GM10248 (cell line): ENCODE results near the gene WFDC9.
"Not testable (repeated sequence)": the region's sequence is repeated elsewhere in the genome, so short reads cannot be mapped to it uniquely, and the experiment has no call there.

Experiments used
- CTCF ChIA-PET: fragments of 300-600 bp; sonication (Branson Sonifier 250); formaldehyde crosslinking; extraction: SDS; loops from one replicate; lab custom pipeline; 2021; ENCODE audit warnings: antibody characterized with exemption; lab: Yijun Ruan, JAX
- POLR2A ChIA-PET: fragments of 350-650 bp; sonication (Branson Sonifier 250); formaldehyde crosslinking; extraction: SDS; loops from one replicate; lab custom pipeline; 2020; ENCODE audit warnings: antibody characterized with exemption; lab: Yijun Ruan, JAX
- DNase-seq: peaks from one replicate; pipeline ENCODE4 v3.0.0; 2012; ENCODE audit errors: extremely low spot score
- TF ChIP-seq, protein P1 (sequence below): IDR thresholded peaks from 2 replicates; pipeline ENCODE4 v1.5.1; 2012; ENCODE audit warnings: mild to moderate bottlenecking, low read depth; ENCODE audit errors: extremely low read depth, missing control alignments, control extremely low read depth

WFDC9 gene

DNA sequence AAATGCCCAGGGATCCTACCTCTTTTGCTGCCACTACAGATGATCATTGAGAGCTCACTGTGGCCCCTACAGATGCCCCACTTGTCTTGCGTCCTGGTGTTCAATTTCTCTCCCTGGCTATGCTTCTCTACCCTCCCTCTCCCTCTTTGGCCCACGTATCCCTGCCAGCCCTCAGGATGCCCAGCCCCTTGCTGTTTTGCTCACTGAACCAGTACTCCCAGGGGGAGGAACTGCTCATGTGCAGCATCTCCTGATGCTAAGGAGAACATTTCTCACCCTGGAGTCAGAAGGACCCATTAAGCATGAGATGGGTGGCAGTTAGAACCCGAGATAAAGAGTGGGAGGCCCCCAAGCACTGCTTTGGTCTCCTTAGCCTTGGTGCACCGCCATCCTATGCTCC lies at the start of gene WFDC9:
Gene WFDC9, minus strand, starts transcription at position 101 of the 400 bp plus-strand sequence. CDS start 21,103 bp downstream, outside the sequence.
- ChIA-PET CTCF (no interaction called here), POLR2A (no interaction called here)
- no peak for DNase-seq
- TF ChIP-seq, protein P1, sequence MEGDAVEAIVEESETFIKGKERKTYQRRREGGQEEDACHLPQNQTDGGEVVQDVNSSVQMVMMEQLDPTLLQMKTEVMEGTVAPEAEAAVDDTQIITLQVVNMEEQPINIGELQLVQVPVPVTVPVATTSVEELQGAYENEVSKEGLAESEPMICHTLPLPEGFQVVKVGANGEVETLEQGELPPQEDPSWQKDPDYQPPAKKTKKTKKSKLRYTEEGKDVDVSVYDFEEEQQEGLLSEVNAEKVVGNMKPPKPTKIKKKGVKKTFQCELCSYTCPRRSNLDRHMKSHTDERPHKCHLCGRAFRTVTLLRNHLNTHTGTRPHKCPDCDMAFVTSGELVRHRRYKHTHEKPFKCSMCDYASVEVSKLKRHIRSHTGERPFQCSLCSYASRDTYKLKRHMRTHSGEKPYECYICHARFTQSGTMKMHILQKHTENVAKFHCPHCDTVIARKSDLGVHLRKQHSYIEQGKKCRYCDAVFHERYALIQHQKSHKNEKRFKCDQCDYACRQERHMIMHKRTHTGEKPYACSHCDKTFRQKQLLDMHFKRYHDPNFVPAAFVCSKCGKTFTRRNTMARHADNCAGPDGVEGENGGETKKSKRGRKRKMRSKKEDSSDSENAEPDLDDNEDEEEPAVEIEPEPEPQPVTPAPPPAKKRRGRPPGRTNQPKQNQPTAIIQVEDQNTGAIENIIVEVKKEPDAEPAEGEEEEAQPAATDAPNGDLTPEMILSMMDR: no peak

DNA sequence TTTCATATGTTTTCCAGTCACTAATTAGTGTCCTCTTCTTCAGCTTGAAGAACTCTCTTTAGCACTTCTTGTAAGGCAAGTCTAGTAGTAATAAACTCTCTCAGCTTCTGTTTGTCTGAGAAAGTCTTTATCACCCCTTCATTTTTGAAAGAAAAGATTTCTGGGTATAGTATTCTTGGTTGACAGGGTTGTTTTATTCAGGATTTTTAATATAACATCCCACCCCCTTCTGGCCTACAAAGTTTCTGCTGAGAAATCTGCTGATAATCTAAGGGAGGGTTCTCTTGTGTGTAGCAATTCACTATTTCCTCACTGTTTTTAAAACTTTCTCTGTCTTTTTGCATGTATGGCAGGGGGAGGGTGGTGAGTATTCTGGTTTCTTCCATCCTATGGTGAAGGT lies 48.6 kb upstream of the WFDC9 start:
- DNase-seq: no peak

GRCh38 chr20:45672765-45673164 lies 41.7 kb upstream of the WFDC9 start:
- TF ChIP-seq, protein P1: no peak
- no peak for DNase-seq
- CTCF ChIA-PET: no interaction called here
- POLR2A ChIA-PET: no interaction called here

More for the DNA sequence above, 48.6 kb upstream of the WFDC9 start:
- ChIA-PET CTCF (no interaction called here), POLR2A (no interaction called here)
- TF ChIP-seq, protein P1: no peak

- ChIA-PET CTCF (no interaction called here), POLR2A (no interaction called here)
- TF ChIP-seq, protein P1: no peak
- DNase-seq: no peak
Measured at GRCh38 chr20:45670139-45670538, 39.1 kb upstream of the WFDC9 start, which contains the start of gene WFDC11. Gene WFDC11 (minus strand): TSS chr20:45670239. CDS start chr20:45650600, 19,639 bp downstream.

DNA sequence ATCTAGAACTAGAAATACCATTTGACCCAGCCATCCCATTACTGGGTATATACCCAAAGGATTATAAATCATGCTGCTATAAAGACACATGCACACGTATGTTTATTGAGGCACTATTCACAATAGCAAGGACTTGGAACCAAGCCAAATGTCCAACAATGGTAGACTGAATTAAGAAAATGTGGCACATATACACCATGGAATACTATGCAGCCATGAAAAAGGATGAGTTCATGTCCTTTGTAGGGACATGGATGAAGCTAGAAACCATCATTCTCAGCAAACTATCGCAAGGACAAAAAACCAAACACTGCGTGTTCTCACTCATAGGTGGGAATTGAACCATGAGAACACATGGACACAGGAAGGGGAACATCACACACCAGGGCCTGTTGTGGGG lies 26.0 kb upstream of the WFDC9 start:
- CTCF ChIA-PET: interaction anchor here (1.0 kb wide), 1 partner anchor 114 kb away, joined by 3 read pairs; no protein-coding TSS in a partner anchor
- POLR2A ChIA-PET, DNase-seq: not testable (repeated sequence)

DNA sequence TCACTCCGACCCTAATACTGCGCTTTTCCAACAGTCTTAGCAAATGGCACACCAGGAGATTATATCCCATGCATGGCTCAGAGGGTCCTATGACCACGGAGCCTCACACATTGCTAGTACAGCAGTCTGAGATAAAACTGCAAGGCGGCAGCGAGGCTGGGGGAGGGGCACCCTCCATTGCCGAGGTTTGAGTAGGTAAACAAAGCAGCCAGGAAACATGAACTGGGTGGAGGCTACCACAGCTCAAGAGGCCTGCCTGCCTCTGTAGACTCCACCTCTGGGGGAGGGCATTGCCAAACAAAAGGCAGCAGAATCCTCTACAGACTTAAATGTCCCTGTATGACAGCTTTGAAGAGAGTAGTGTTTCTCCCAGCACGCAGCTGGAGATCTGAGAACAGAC lies 20.6 kb upstream of the WFDC9 start:
- CTCF ChIA-PET: interaction anchor here (1.4 kb wide), 1 partner anchor 22 kb away, joined by 4 read pairs; the partner anchor contains the start of gene WFDC10A
- POLR2A ChIA-PET, DNase-seq: not testable (repeated sequence)

DNA sequence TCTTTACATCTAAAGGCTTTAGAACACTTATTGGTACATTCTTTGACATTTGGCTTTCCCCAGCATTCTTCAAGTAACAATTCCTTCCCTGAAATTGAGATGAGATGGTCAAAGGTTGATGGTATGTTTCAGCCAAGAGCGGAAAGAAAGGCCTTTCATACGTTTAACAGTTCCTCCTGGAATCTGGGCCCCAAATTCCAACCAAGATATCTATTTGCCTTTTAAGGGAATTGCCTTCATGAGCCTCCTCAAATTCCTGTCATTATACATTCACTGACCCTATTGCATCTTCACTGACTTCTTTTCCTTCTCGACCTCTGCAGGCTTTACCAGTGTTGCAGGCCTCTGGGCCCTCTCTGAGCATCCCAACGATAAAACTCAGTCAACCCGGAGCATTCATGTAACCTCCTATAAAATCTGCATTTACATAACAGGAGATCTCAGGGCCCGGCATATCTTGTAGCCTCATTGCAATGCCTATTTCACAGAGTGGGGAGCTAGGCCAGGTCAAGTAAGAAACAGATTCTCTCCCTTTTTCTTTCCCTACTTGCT lies 18.3 kb upstream of the WFDC9 start:
- TF ChIP-seq, protein P1: no peak
- ChIA-PET CTCF (interaction anchor here (1.5 kb wide), 1 partner anchor 122 kb away, joined by 6 read pairs; no protein-coding TSS in a partner anchor), POLR2A (no interaction called here)
- DNase-seq: no peak
